Measurements from ENCODE around the gene PCDHB2.
"Not testable (repeated sequence)": the region's sequence is repeated elsewhere in the genome, so short reads cannot be mapped to it uniquely, and the experiment has no call there.

Gene PCDHB2

DNA sequence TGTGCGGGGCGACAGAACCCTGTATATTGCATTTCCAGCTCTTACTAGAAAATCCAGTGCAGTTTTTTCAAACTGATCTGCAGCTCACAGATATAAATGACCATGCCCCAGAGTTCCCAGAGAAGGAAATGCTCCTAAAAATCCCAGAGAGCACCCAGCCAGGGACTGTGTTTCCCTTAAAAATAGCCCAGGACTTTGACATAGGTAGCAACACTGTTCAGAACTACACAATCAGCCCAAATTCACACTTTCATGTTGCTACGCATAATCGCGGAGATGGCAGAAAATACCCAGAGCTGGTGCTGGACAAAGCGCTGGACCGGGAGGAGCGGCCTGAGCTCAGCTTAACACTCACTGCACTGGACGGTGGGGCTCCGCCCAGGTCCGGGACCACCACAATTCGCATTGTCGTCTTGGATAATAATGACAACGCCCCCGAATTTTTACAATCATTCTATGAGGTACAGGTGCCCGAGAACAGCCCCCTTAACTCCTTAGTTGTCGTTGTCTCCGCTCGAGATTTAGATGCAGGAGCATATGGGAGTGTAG, 41.4 kb downstream of the PCDHB2 start:
- Histone ChIP-seq H3K27ac (ENCODE audit: insufficient read depth in 1 of 2, low read depth in 1 of 2, low read length in 2 of 2, poor library complexity in 1 of 2, severe bottlenecking in 2 of 2) (no peak overlapping the region), H3K27me3 (replicated peaks in 2 of 5; ENCODE audit: control insufficient read depth in 4 of 5, insufficient read depth in 5 of 5, low read length in 4 of 5) (peaks cover 2 to 18% (median 6%) of the 10 kb centered on the region in 5 experiments), H3K36me3 (ENCODE audit: control insufficient read depth in 4 of 4, insufficient read depth in 4 of 4, low read length in 3 of 4) (no peaks in the 10 kb centered on the region), H3K4me3 (ENCODE audit: control insufficient read depth in 1 of 7, extremely low read depth in 1 of 7, insufficient read depth in 4 of 7, low read depth in 2 of 7, low read length in 6 of 7) (peak overlapping the region in 2 of 7 experiments; percentile 13 to 56), H3K4me1 (ENCODE audit: control extremely low read depth in 1 of 4, control insufficient read depth in 4 of 4, insufficient read depth in 4 of 4, low read length in 3 of 4) (no peaks in the 10 kb centered on the region), H3K9me3 (ENCODE audit: control extremely low read depth in 1 of 5, control insufficient read depth in 4 of 5, insufficient read depth in 2 of 5, low read depth in 1 of 5, low read length in 4 of 5) (peaks cover 0 to 24% (median 20%) of the 10 kb centered on the region in 5 experiments)
- POLR2A ChIA-PET, result interaction anchor here (0.6 kb wide), 1 partner anchor 411 kb away, joined by 5 read pairs; no protein-coding TSS in a partner anchor
- DNase-seq, result no peak
- CTCF ChIA-PET, result no interaction called here
- 44% methylated on average over 19 of the region's 19 CpGs for WGBS (ENCODE audit: insufficient coverage)

GRCh38 chr5:141137346-141137745, 42.9 kb downstream of the PCDHB2 start:
- CTCF ChIA-PET; POLR2A ChIA-PET; H3K27ac ChIP-seq (ENCODE audit: insufficient read depth in 1 of 2, low read depth in 1 of 2, low read length in 2 of 2, poor library complexity in 1 of 2, severe bottlenecking in 2 of 2); H3K36me3 ChIP-seq (ENCODE audit: control insufficient read depth in 4 of 4, insufficient read depth in 4 of 4, low read length in 3 of 4); H3K4me3 ChIP-seq (ENCODE audit: control insufficient read depth in 1 of 7, extremely low read depth in 1 of 7, insufficient read depth in 4 of 7, low read depth in 2 of 7, low read length in 6 of 7); H3K4me1 ChIP-seq (ENCODE audit: control extremely low read depth in 1 of 4, control insufficient read depth in 4 of 4, insufficient read depth in 4 of 4, low read length in 3 of 4); DNase-seq: not testable (repeated sequence)
- peaks cover 0 to 24% (median 20%) of the 10 kb centered on the region in 5 experiments for H3K9me3 ChIP-seq (ENCODE audit: control extremely low read depth in 1 of 5, control insufficient read depth in 4 of 5, insufficient read depth in 2 of 5, low read depth in 1 of 5, low read length in 4 of 5)
- peaks cover 2 to 18% (median 6%) of the 10 kb centered on the region in 5 experiments for H3K27me3 ChIP-seq (replicated peaks in 2 of 5; ENCODE audit: control insufficient read depth in 4 of 5, insufficient read depth in 5 of 5, low read length in 4 of 5)
- 52% methylated on average over 20 of the region's 34 CpGs for WGBS (ENCODE audit: insufficient coverage)

All from common myeloid progenitor, CD34-positive (primary cell).